ENCODE results near the gene ATF7IP2.
"Not testable (repeated sequence)": the region's sequence is repeated elsewhere in the genome, so short reads cannot be mapped to it uniquely, and the experiment has no call there.

The ATF7IP2 gene

GRCh38 chr16:10409713-10410112 lies 23.9 kb downstream of the ATF7IP2 start:
- not testable (repeated sequence) for H3K4me1 ChIP-seq (ENCODE audit: control insufficient read depth, insufficient read depth, low read length, unreplicated experiment); H3K4me3 ChIP-seq (ENCODE audit: low read depth, low read length); H3K79me2 ChIP-seq (ENCODE audit: control insufficient read depth, insufficient read depth, low read length, unreplicated experiment); H3K36me3 ChIP-seq (ENCODE audit: insufficient read depth, low read length); H3K27me3 ChIP-seq (ENCODE audit: insufficient read depth, low read length); H2AFZ ChIP-seq (ENCODE audit: low read length, unreplicated experiment); H3K27ac ChIP-seq (ENCODE audit: low read depth, low read length)

- no peaks in the 10 kb centered on the region for H3K36me3 ChIP-seq (ENCODE audit: insufficient read depth, low read length)
- H3K4me3 ChIP-seq (ENCODE audit: low read depth, low read length): no peak overlapping the region
- H3K27me3 ChIP-seq (ENCODE audit: insufficient read depth, low read length): no peaks in the 10 kb centered on the region
- H3K79me2 ChIP-seq (ENCODE audit: control insufficient read depth, insufficient read depth, low read length, unreplicated experiment): no peaks in the 10 kb centered on the region
- H3K4me1 ChIP-seq (ENCODE audit: control insufficient read depth, insufficient read depth, low read length, unreplicated experiment): no peaks in the 10 kb centered on the region
- H3K27ac ChIP-seq (ENCODE audit: low read depth, low read length): no peak overlapping the region
- no peak overlapping the region for H2AFZ ChIP-seq (ENCODE audit: low read length, unreplicated experiment)
Observed at GRCh38 chr16:10410469-10410868, 24.6 kb downstream of the ATF7IP2 start.

- H3K79me2 ChIP-seq (ENCODE audit: control insufficient read depth, insufficient read depth, low read length, unreplicated experiment): no peaks in the 10 kb centered on the region
- no peak overlapping the region for H3K4me3 ChIP-seq (ENCODE audit: low read depth, low read length)
- H2AFZ ChIP-seq (ENCODE audit: low read length, unreplicated experiment): no peak overlapping the region
- no peaks in the 10 kb centered on the region for H3K27me3 ChIP-seq (ENCODE audit: insufficient read depth, low read length)
- H3K27ac ChIP-seq (ENCODE audit: low read depth, low read length): no peak overlapping the region
- H3K4me1 ChIP-seq (ENCODE audit: control insufficient read depth, insufficient read depth, low read length, unreplicated experiment): no peaks in the 10 kb centered on the region
- H3K36me3 ChIP-seq (ENCODE audit: insufficient read depth, low read length): no peaks in the 10 kb centered on the region
Observed at GRCh38 chr16:10412935-10413601, 27.2 kb downstream of the ATF7IP2 start.

- not testable (repeated sequence) for H3K4me3 ChIP-seq (ENCODE audit: low read depth, low read length); H3K36me3 ChIP-seq (ENCODE audit: insufficient read depth, low read length); H3K4me1 ChIP-seq (ENCODE audit: control insufficient read depth, insufficient read depth, low read length, unreplicated experiment); H3K79me2 ChIP-seq (ENCODE audit: control insufficient read depth, insufficient read depth, low read length, unreplicated experiment); H3K27ac ChIP-seq (ENCODE audit: low read depth, low read length); H2AFZ ChIP-seq (ENCODE audit: low read length, unreplicated experiment); H3K27me3 ChIP-seq (ENCODE audit: insufficient read depth, low read length)
Observed at GRCh38 chr16:10418204-10418603, 32.3 kb downstream of the ATF7IP2 start.

GRCh38 chr16:10419701-10420100 lies 33.8 kb downstream of the ATF7IP2 start:
- Histone ChIP-seq H3K79me2 (ENCODE audit: control insufficient read depth, insufficient read depth, low read length, unreplicated experiment) (no peaks in the 10 kb centered on the region), H3K4me1 (ENCODE audit: control insufficient read depth, insufficient read depth, low read length, unreplicated experiment) (no peaks in the 10 kb centered on the region), H3K4me3 (ENCODE audit: low read depth, low read length) (no peak overlapping the region), H2AFZ (ENCODE audit: low read length, unreplicated experiment) (no peak overlapping the region), H3K27ac (ENCODE audit: low read depth, low read length) (no peak overlapping the region), H3K27me3 (ENCODE audit: insufficient read depth, low read length) (no peaks in the 10 kb centered on the region), H3K36me3 (ENCODE audit: insufficient read depth, low read length) (no peaks in the 10 kb centered on the region)

- Histone ChIP-seq H2AFZ (ENCODE audit: low read length, unreplicated experiment) (no peak overlapping the region), H3K27ac (ENCODE audit: low read depth, low read length) (no peak overlapping the region), H3K4me3 (ENCODE audit: low read depth, low read length) (no peak overlapping the region), H3K4me1 (ENCODE audit: control insufficient read depth, insufficient read depth, low read length, unreplicated experiment) (no peaks in the 10 kb centered on the region), H3K79me2 (ENCODE audit: control insufficient read depth, insufficient read depth, low read length, unreplicated experiment) (no peaks in the 10 kb centered on the region), H3K27me3 (ENCODE audit: insufficient read depth, low read length) (no peaks in the 10 kb centered on the region), H3K36me3 (ENCODE audit: insufficient read depth, low read length) (no peaks in the 10 kb centered on the region)
Observed at GRCh38 chr16:10421596-10421995, 35.7 kb downstream of the ATF7IP2 start.

- H3K36me3 ChIP-seq (ENCODE audit: insufficient read depth, low read length): no peaks in the 10 kb centered on the region
- H3K79me2 ChIP-seq (ENCODE audit: control insufficient read depth, insufficient read depth, low read length, unreplicated experiment): no peaks in the 10 kb centered on the region
- no peak overlapping the region for H2AFZ ChIP-seq (ENCODE audit: low read length, unreplicated experiment)
- no peak overlapping the region for H3K4me3 ChIP-seq (ENCODE audit: low read depth, low read length)
- no peak overlapping the region for H3K27ac ChIP-seq (ENCODE audit: low read depth, low read length)
- H3K4me1 ChIP-seq (ENCODE audit: control insufficient read depth, insufficient read depth, low read length, unreplicated experiment): no peaks in the 10 kb centered on the region
- H3K27me3 ChIP-seq (ENCODE audit: insufficient read depth, low read length): no peaks in the 10 kb centered on the region
Observed at GRCh38 chr16:10428433-10429168, 42.7 kb downstream of the ATF7IP2 start.

GRCh38 chr16:10429299-10429969 lies 43.6 kb downstream of the ATF7IP2 start:
- H3K36me3 ChIP-seq (ENCODE audit: insufficient read depth, low read length); H3K27ac ChIP-seq (ENCODE audit: low read depth, low read length); H3K4me3 ChIP-seq (ENCODE audit: low read depth, low read length); H3K27me3 ChIP-seq (ENCODE audit: insufficient read depth, low read length); H3K4me1 ChIP-seq (ENCODE audit: control insufficient read depth, insufficient read depth, low read length, unreplicated experiment); H3K79me2 ChIP-seq (ENCODE audit: control insufficient read depth, insufficient read depth, low read length, unreplicated experiment); H2AFZ ChIP-seq (ENCODE audit: low read length, unreplicated experiment): not testable (repeated sequence)

- H3K79me2 ChIP-seq (ENCODE audit: control insufficient read depth, insufficient read depth, low read length, unreplicated experiment): no peaks in the 10 kb centered on the region
- H3K36me3 ChIP-seq (ENCODE audit: insufficient read depth, low read length): no peaks in the 10 kb centered on the region
- no peak overlapping the region for H2AFZ ChIP-seq (ENCODE audit: low read length, unreplicated experiment)
- no peaks in the 10 kb centered on the region for H3K4me1 ChIP-seq (ENCODE audit: control insufficient read depth, insufficient read depth, low read length, unreplicated experiment)
- H3K27ac ChIP-seq (ENCODE audit: low read depth, low read length): no peak overlapping the region
- H3K27me3 ChIP-seq (ENCODE audit: insufficient read depth, low read length): no peaks in the 10 kb centered on the region
- no peak overlapping the region for H3K4me3 ChIP-seq (ENCODE audit: low read depth, low read length)
Observed at GRCh38 chr16:10441726-10442125, 55.9 kb downstream of the ATF7IP2 start.

GRCh38 chr16:10447289-10447688 lies 61.4 kb downstream of the ATF7IP2 start:
- H3K79me2 ChIP-seq (ENCODE audit: control insufficient read depth, insufficient read depth, low read length, unreplicated experiment): no peaks in the 10 kb centered on the region
- H3K27ac ChIP-seq (ENCODE audit: low read depth, low read length): no peak overlapping the region
- H3K27me3 ChIP-seq (ENCODE audit: insufficient read depth, low read length): no peaks in the 10 kb centered on the region
- H3K4me1 ChIP-seq (ENCODE audit: control insufficient read depth, insufficient read depth, low read length, unreplicated experiment): no peaks in the 10 kb centered on the region
- H2AFZ ChIP-seq (ENCODE audit: low read length, unreplicated experiment): no peak overlapping the region
- H3K36me3 ChIP-seq (ENCODE audit: insufficient read depth, low read length): no peaks in the 10 kb centered on the region
- H3K4me3 ChIP-seq (ENCODE audit: low read depth, low read length): no peak overlapping the region

All from ACC112 (cell line).